Measurements from ENCODE around the gene SPATA31D1. TPM values are rescaled to one million over a fixed set of nuclear protein-coding genes. Genes with fewer than 3 reads are reported as not detected.

SPATA31D1 gene
- total RNA-seq, 1 experiment from 2014 or later, result not detected

GRCh38 chr9:82037126-82037525, 48.6 kb downstream of the SPATA31D1 start (continued):
- TF ChIP-seq RAD21 (IDR thresholded peaks at IDR 0.05; ENCODE audit: low read depth) (no peak), ZNF274 (IDR thresholded peaks at IDR 0.05; ENCODE audit: low read depth, low read length) (no peak), EZH2phosphoT487 (IDR thresholded peaks at IDR 0.05; ENCODE audit: borderline replicate concordance) (no peak)

DNA sequence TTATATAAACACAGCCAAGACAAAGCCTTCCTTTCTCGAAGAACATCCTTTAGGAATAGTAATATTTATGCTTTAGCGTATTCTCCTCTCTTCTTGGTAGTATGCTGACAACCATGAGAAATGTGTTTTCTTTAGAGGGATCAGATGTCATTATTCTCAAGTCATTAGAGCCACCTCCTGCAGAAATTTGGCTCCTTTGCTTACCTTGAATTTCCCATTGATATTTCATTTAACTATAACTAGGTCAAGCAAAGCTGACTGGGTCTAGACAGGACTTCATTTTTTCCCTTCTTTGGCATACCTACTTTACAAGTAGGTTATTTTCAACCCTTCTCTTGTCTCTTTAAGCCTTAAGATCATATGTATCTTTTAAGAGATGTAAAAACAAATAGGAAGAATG, 50.3 kb downstream of the SPATA31D1 start:
- DNase-seq (ENCODE audit: low read depth, low spot score) (no peak), ATAC-seq (no peak)
- Histone ChIP-seq H3K9me3 (ENCODE audit: control insufficient read depth in 1 of 2, insufficient read depth in 1 of 2, low read depth in 1 of 2, low read length in 2 of 2) (no peaks in the 10 kb centered on the region), H3K27me3 (ENCODE audit: insufficient read depth, low read length) (no peaks in the 10 kb centered on the region), H3K9ac (ENCODE audit: low read length) (no peak overlapping the region), H3K4me2 (ENCODE audit: low read length) (no peak overlapping the region), H3K36me3 (ENCODE audit: control insufficient read depth in 1 of 2, insufficient read depth in 2 of 2, low read length in 2 of 2) (no peaks in the 10 kb centered on the region), H3K79me2 (ENCODE audit: insufficient read depth, low read length) (no peaks in the 10 kb centered on the region), H3K27ac (ENCODE audit: low read depth, low read length) (no peak overlapping the region), H4K20me1 (ENCODE audit: insufficient read depth) (no peaks in the 10 kb centered on the region), H3K9me2 (ENCODE audit: insufficient read depth) (peaks cover 4% of the 10 kb centered on the region; the same call in 1 of the 2 replicates), H2AFZ (ENCODE audit: low read depth, low read length, poor library complexity, severe bottlenecking) (no peak overlapping the region), H3K4me1 (ENCODE audit: control insufficient read depth in 1 of 2, insufficient read depth in 2 of 2, low read length in 2 of 2) (no peaks in the 10 kb centered on the region), H3K4me3 (replicated peaks in 1 of 2; ENCODE audit: low read depth in 1 of 2, low read length in 2 of 2) (no peak overlapping the region)
- ChIA-PET CTCF (no interaction called here), RAD21 (ENCODE audit: low non-redundant PET in 1 of 2, low total read pairs in 2 of 2, uncharacterized antibody in 2 of 2, unreplicated experiment in 2 of 2) (no interaction called here), POLR2A (no interaction called here)
- intact Hi-C loops (cut with micrococcal nuclease), result loop anchor here (5.0 kb wide), 1 partner anchor 808 kb away; no protein-coding TSS in a partner anchor
- BruUV-seq (replicated peaks), result no TSS peak
- TF ChIP-seq JUND (IDR thresholded peaks at IDR 0.05) (no peak), CEBPB (IDR thresholded peaks at IDR 0.05; ENCODE audit: low read depth) (no peak), POLR2A (IDR thresholded peaks at IDR 0.05; ENCODE audit: borderline replicate concordance, extremely low read depth, insufficient read depth, insufficient read length) (no peak), EZH2phosphoT487 (IDR thresholded peaks at IDR 0.05; ENCODE audit: borderline replicate concordance) (no peak), ATF3 (IDR thresholded peaks at IDR 0.05) (no peak), MAX (IDR thresholded peaks at IDR 0.05) (no peak), TCF7L2 (IDR thresholded peaks at IDR 0.05; ENCODE audit: borderline replicate concordance, extremely low read depth, insufficient read depth, insufficient read length) (no peak)

Other genes starting within 250 kb of the SPATA31D1 start
- not detected for gene SPATA31D4, start 60.3 kb upstream of the SPATA31D1 start, total RNA-seq (2021; ENCODE audit: unreplicated experiment)
- gene SPATA31D3, start 45.3 kb upstream of the SPATA31D1 start, total RNA-seq (2021; ENCODE audit: unreplicated experiment), result not detected

All from HCT116 (cell line).